ENCODE results near the gene THOC2. TPM values are rescaled to one million over a fixed set of nuclear protein-coding genes. Genes with fewer than 3 reads are reported as not detected.

THOC2 gene
- total and polyA plus RNA-seq, 2 of the 8 experiments (the other 6 are each of a cell fraction or from before 2014, with no cell fraction given): 32.7 to 68.8 TPM

GRCh38 chrX:123713841-123714240 is 19.0 kb downstream of the THOC2 start:
- Histone ChIP-seq H3K14ac (ENCODE audit: insufficient read length) (no peak overlapping the region), H3K23ac (ENCODE audit: insufficient read length) (no peak overlapping the region), H4K91ac (replicated peaks; ENCODE audit: insufficient read length, low read length) (no peak overlapping the region), H3K36me3 (ENCODE audit: control insufficient read depth in 2 of 4, insufficient read depth in 4 of 4, low read length in 3 of 4) (no peaks in the 10 kb centered on the region; a peak in 1 of 8 replicates), H3K9ac (replicated peaks in 1 of 4; ENCODE audit: extremely low read depth in 1 of 4, low read depth in 3 of 4, low read length in 3 of 4) (no peak overlapping the region), H3K27me3 (replicated peaks in 1 of 4; ENCODE audit: control insufficient read depth in 3 of 4, extremely low read depth in 1 of 4, insufficient read depth in 3 of 4, low read length in 3 of 4) (no peaks in the 10 kb centered on the region), H3K79me2 (ENCODE audit: control insufficient read depth in 1 of 2, insufficient read depth in 2 of 2, low read length in 2 of 2) (peaks cover 0 to 66% of the 10 kb centered on the region in 2 experiments; a peak in 2 of 4 replicates), H3K79me1 (ENCODE audit: low read depth, low read length) (no peaks in the 10 kb centered on the region), H4K8ac (ENCODE audit: extremely low read depth, insufficient read depth, low read length) (no peak overlapping the region), H2AK5ac (ENCODE audit: low read depth, low read length) (no peak overlapping the region), H2BK15ac (ENCODE audit: low read length) (no peak overlapping the region), H3K56ac (replicated peaks; ENCODE audit: insufficient read length, low read depth, low read length) (no peak overlapping the region), H3K4me1 (replicated peaks in 1 of 4; ENCODE audit: control insufficient read depth in 3 of 4, insufficient read depth in 4 of 4, low read length in 3 of 4) (no peaks in the 10 kb centered on the region), H2BK12ac (ENCODE audit: low read depth, low read length) (no peak overlapping the region), H3K4me2 (ENCODE audit: insufficient read depth in 1 of 2, low read depth in 2 of 2, low read length in 2 of 2) (no peak overlapping the region), H3K27ac (ENCODE audit: low read depth, low read length) (no peak overlapping the region), H3K4ac (replicated peaks; ENCODE audit: insufficient read length, low read depth, low read length) (no peak overlapping the region), H2AFZ (ENCODE audit: low read length) (no peak overlapping the region), H4K5ac (ENCODE audit: insufficient read length, low read depth, low read length) (no peak overlapping the region), H3K23me2 (ENCODE audit: low read depth, low read length) (no peaks in the 10 kb centered on the region), H2BK20ac (ENCODE audit: low read length) (no peak overlapping the region), H3K9me3 (ENCODE audit: insufficient read depth in 2 of 2, low read depth in 1 of 2, low read length in 1 of 2) (no peaks in the 10 kb centered on the region), H2BK5ac (ENCODE audit: low read depth, low read length) (no peak overlapping the region), H2BK120ac (replicated peaks; ENCODE audit: low read depth, low read length) (no peak overlapping the region), H3K18ac (ENCODE audit: extremely low read depth, low read length) (no peak overlapping the region), H3K4me3 (ENCODE audit: extremely low read depth in 1 of 4, insufficient read depth in 2 of 4, low read depth in 3 of 4, low read length in 4 of 4) (no peak overlapping the region), H4K20me1 (replicated peaks in 1 of 2; ENCODE audit: control insufficient read depth in 1 of 2, insufficient read depth in 2 of 2, low read length in 2 of 2) (no peaks in the 10 kb centered on the region)
- FAIRE-seq: no peak
- POLR2A ChIA-PET (ENCODE audit: partially characterized antibody): no interaction called here
- TF ChIP-seq CBX5 (IDR thresholded peaks at IDR 0.05; ENCODE audit: low read depth, low read length): no peak
- TF ChIP-seq MAX (IDR thresholded peaks at IDR 0.05): no peak
- no peak for TF ChIP-seq BCL11A (IDR thresholded peaks at IDR 0.05; ENCODE audit: low read depth in 2 of 2, low read length in 2 of 2)
- no peak for TF ChIP-seq KDM4A (IDR thresholded peaks at IDR 0.05; ENCODE audit: low read depth, low read length, severe bottlenecking)
- no peak for TF ChIP-seq ATF3 (IDR thresholded peaks at IDR 0.05; ENCODE audit: insufficient read depth, low read depth, low read length)
- no peak for TF ChIP-seq RAD21 (IDR thresholded peaks at IDR 0.05 in 1 of 2, conservative IDR thresholded peaks at IDR 0.05 in 1 of 2; ENCODE audit: low read depth in 2 of 2, low read length in 2 of 2)
- TF ChIP-seq RBBP5 (IDR thresholded peaks at IDR 0.05; ENCODE audit: borderline replicate concordance, low read depth, low read length): no peak
- DNase-seq (ENCODE audit: low read depth in 1 of 2, low spot score in 2 of 2): no peak
- CTCF ChIA-PET (ENCODE audit: partially characterized antibody): no interaction called here
